SK-N-SH (cell line): ENCODE results near the gene GPER1. TPM values are rescaled to one million over a fixed set of nuclear protein-coding genes. Genes with fewer than 3 reads are reported as not detected.

Experiments used
- CTCF ChIA-PET: fragments of 300-600, 350-600 bp; formaldehyde crosslinking; extraction: SDS; loops from one replicate; lab custom pipeline; 2021; lab: Yijun Ruan, JAX
- POLR2A ChIA-PET: fragments of 350-600 bp; sonication (Branson Sonifier 250); formaldehyde crosslinking; extraction: SDS; loops from one replicate; lab custom pipeline; 2020; ENCODE audit warnings: antibody characterized with exemption, inconsistent platforms; lab: Yijun Ruan, JAX
- DNase-seq: peaks from one replicate; pipeline ENCODE4 v3.0.0; 2012
- H2AFZ ChIP-seq: fragments of 200-600 bp; sonication (generic); 2 replicates; pipeline ENCODE4 v1.8.1; 2016; ENCODE audit warnings: antibody characterized with exemption, mild to moderate bottlenecking, low read depth
- H3F3A ChIP-seq: fragments of 200-600 bp; sonication (generic); replicated peaks from 2 replicates; pipeline ENCODE3; 2016; ENCODE audit warnings: antibody characterized with exemption, mild to moderate bottlenecking; ENCODE audit not compliant: insufficient read depth
- H3K27ac ChIP-seq, 2 experiments: fragments of 200-500 bp in 1 of 2; fragments of 200-600 bp in 1 of 2; sonication (Bioruptor generic) in 1 of 2; sonication (generic), shearing (Covaris generic) in 1 of 2; 2 replicates each; pipeline versions ENCODE4 v1.5.1 to v1.6.1; 2014 to 2016; ENCODE audit warnings: low read depth in 2 of 2, inconsistent platforms in 1 of 2, low read length in 1 of 2, mild to moderate bottlenecking in 1 of 2, mixed read lengths in 1 of 2
- H3K27me3 ChIP-seq: fragments of 200-600 bp; sonication (generic), shearing (Covaris generic); 2 replicates; pipeline ENCODE4 v1.6.1; 2016; ENCODE audit warnings: mixed run types; ENCODE audit not compliant: insufficient read depth
- H3K36me3 ChIP-seq, 2 experiments: fragments of 200-500 bp in 1 of 2; fragments of 200-600 bp in 1 of 2; sonication (Bioruptor generic) in 1 of 2; sonication (generic) in 1 of 2; replicated peaks in 1 of 2; 2 replicates each; pipeline versions ENCODE3 to v1.5.1; 2014 to 2016; ENCODE audit warnings: low read length in 1 of 2, mild to moderate bottlenecking in 1 of 2; ENCODE audit not compliant: insufficient read depth in 2 of 2, control insufficient read depth in 1 of 2
- H3K4me1 ChIP-seq, 2 experiments: fragments of 200-500 bp in 1 of 2; fragments of 200-600 bp in 1 of 2; sonication (Bioruptor generic) in 1 of 2; sonication (generic), shearing (Covaris generic) in 1 of 2; 2 replicates each; pipeline versions ENCODE4 v1.5.1 to v1.6.1; 2014 to 2016; ENCODE audit warnings: low read depth in 1 of 2, low read length in 1 of 2, mixed run types in 1 of 2; ENCODE audit not compliant: insufficient read depth in 2 of 2, control insufficient read depth in 1 of 2
- H3K4me2 ChIP-seq: fragments of 200-600 bp; sonication (generic), shearing (Covaris generic); 2 replicates; pipeline ENCODE4 v1.6.1; 2017; ENCODE audit warnings: mixed run types
- H3K4me3 ChIP-seq, 2 experiments: fragments of 200-500 bp in 1 of 2; fragments of 200-600 bp in 1 of 2; sonication (Bioruptor generic) in 1 of 2; sonication (generic), shearing (Covaris generic) in 1 of 2; 2 replicates each; pipeline versions ENCODE4 v1.5.1 to v1.8.1; 2014 to 2016; ENCODE audit warnings: low read depth in 2 of 2, inconsistent platforms in 1 of 2, low read length in 1 of 2, mild to moderate bottlenecking in 1 of 2, mixed read lengths in 1 of 2, moderate library complexity in 1 of 2
- H3K79me2 ChIP-seq: fragments of 200-600 bp; sonication (generic); 2 replicates; pipeline ENCODE4 v1.8.1; 2017; ENCODE audit warnings: mild to moderate bottlenecking; ENCODE audit not compliant: insufficient read depth
- H3K9ac ChIP-seq: fragments of 200-600 bp; sonication (generic); 2 replicates; pipeline ENCODE4 v1.6.1; 2017; ENCODE audit warnings: mixed run types
- H3K9me2 ChIP-seq: fragments of 200-600 bp; sonication (generic); 2 replicates; pipeline ENCODE4 v1.6.1; 2017; ENCODE audit warnings: mixed run types
- H3K9me3 ChIP-seq: fragments of 200-600 bp; sonication (generic); 2 replicates; pipeline ENCODE4 v1.6.1; 2017; ENCODE audit warnings: mixed run types, mild to moderate bottlenecking, moderate library complexity
- H4K20me1 ChIP-seq: fragments of 200-600 bp; sonication (generic); 2 replicates; pipeline ENCODE4 v1.6.1; 2017; ENCODE audit warnings: mild to moderate bottlenecking, mixed run types; ENCODE audit not compliant: insufficient read depth
- FOSL2 ChIP-seq: IDR thresholded peaks from 2 replicates; pipeline ENCODE4 v1.4.0; 2012; ENCODE audit warnings: low read depth, mild to moderate bottlenecking, moderate library complexity, borderline replicate concordance
- FOXJ3 ChIP-seq: sonication (generic); formaldehyde crosslinking; IDR thresholded peaks from 2 replicates; pipeline ENCODE4 v1.5.1; 2020; ENCODE audit warnings: mild to moderate bottlenecking, missing genetic modification reagents
- SIN3A ChIP-seq: IDR thresholded peaks from 2 replicates; pipeline ENCODE4 v1.6.1; 2012; ENCODE audit warnings: low read depth, mild to moderate bottlenecking, low read length, moderate library complexity, borderline replicate concordance
- TCF12 ChIP-seq: IDR thresholded peaks from 2 replicates; pipeline ENCODE4 v1.4.0; 2012
- YY1 ChIP-seq: IDR thresholded peaks from 2 replicates; pipeline ENCODE4 v1.4.0; 2012; ENCODE audit warnings: low read depth, mild to moderate bottlenecking
- WGBS: methylation state at CpG from one replicate; pipeline ENCODE4 v1.1.6; 2017; ENCODE audit warnings: low lambda C conversion rate; 5-methylcytosine and 5-hydroxymethylcytosine counted together
- polyA plus RNA-seq, 3 experiments: library from polyadenylated mRNA; depleted of rRNA; stranded (reverse); fragments of >200 nt; gene quantifications; 2 replicates each; pipeline ENCODE4 v1.2.3, GENCODE V29; 2012
- TF ChIP-seq, protein P1 (sequence below): IDR thresholded peaks from 2 replicates; pipeline ENCODE4; 2012
- TF ChIP-seq, protein P2 (sequence below): fragments of 150-350 bp; IDR thresholded peaks from 2 replicates; pipeline ENCODE4 v1.6.1; 2016; ENCODE audit warnings: mild to moderate bottlenecking, low read depth, low read length
- TF ChIP-seq, protein P3 (sequence below): IDR thresholded peaks from 2 replicates; pipeline ENCODE4 v1.4.0; 2012; ENCODE audit warnings: low read depth, borderline replicate concordance
- TF ChIP-seq, protein P4 (sequence below): IDR thresholded peaks from 2 replicates; pipeline ENCODE4 v1.6.1; 2012; ENCODE audit warnings: mild to moderate bottlenecking, low read depth, low read length, moderate library complexity
- TF ChIP-seq, protein P5 (sequence below): fragments of 200-600 bp; sonication (generic); IDR thresholded peaks from 2 replicates; pipeline ENCODE4 v1.6.1; 2017; ENCODE audit warnings: antibody characterized with exemption, mild to moderate bottlenecking, moderate library complexity

GPER1 gene
- polyA plus RNA-seq, 1 of the 3 experiments (the other 2 are of a cell fraction): 6.4 TPM

DNA sequence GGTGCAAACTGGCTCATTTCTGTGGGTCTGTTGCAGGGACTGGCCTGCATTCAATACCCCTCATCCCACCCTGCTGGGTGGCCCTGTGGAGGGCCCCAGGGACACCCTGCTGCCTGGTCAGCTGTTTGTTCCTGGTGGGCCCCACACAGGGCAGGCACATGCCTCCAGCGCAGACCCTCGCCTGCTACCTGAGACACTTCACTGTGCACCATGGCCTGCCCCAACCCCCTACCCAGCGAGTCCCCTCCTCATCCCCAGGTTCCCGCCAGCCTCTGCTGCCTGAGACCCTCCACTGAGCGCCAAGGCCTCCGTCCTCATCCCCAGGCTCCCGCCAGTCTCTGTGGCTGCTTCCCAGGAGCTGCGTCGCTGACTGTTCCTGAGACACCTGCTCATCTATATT is 26.7 kb upstream of the GPER1 start:
- ChIA-PET CTCF (interaction anchor here (0.7 to 27.8 kb wide), 8 partner anchors 16 to 78 kb away, joined by 3 to 756 read pairs (median 3); partner anchors contain the start of genes CYP2W1, GPER1 and GPR146), POLR2A (no interaction called here)
- no peaks in the 10 kb centered on the region for H3K9me2 ChIP-seq
- peaks cover 25% of the 10 kb centered on the region for H4K20me1 ChIP-seq
- H3K9me3 ChIP-seq: no peaks in the 10 kb centered on the region
- H3K36me3 ChIP-seq: peaks cover 0 to 3% of the 10 kb centered on the region in 2 experiments
- peaks cover 0 to 23% of the 10 kb centered on the region in 2 experiments; a peak in 1 of 4 replicates for H3K4me1 ChIP-seq
- no peak overlapping the region for H2AFZ ChIP-seq
- H3F3A ChIP-seq: no peaks in the 10 kb centered on the region
- H3K27ac ChIP-seq: no peak overlapping the region
- DNase-seq: no peak
- TF ChIP-seq TCF12: no peak
- TF ChIP-seq, protein P1, sequence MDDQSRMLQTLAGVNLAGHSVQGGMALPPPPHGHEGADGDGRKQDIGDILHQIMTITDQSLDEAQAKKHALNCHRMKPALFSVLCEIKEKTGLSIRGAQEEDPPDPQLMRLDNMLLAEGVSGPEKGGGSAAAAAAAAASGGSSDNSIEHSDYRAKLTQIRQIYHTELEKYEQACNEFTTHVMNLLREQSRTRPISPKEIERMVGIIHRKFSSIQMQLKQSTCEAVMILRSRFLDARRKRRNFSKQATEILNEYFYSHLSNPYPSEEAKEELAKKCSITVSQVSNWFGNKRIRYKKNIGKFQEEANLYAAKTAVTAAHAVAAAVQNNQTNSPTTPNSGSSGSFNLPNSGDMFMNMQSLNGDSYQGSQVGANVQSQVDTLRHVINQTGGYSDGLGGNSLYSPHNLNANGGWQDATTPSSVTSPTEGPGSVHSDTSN: no peak
- no peak for TF ChIP-seq FOSL2
- TF ChIP-seq, protein P2, sequence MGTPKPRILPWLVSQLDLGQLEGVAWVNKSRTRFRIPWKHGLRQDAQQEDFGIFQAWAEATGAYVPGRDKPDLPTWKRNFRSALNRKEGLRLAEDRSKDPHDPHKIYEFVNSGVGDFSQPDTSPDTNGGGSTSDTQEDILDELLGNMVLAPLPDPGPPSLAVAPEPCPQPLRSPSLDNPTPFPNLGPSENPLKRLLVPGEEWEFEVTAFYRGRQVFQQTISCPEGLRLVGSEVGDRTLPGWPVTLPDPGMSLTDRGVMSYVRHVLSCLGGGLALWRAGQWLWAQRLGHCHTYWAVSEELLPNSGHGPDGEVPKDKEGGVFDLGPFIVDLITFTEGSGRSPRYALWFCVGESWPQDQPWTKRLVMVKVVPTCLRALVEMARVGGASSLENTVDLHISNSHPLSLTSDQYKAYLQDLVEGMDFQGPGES: no peak
- TF ChIP-seq, protein P3, sequence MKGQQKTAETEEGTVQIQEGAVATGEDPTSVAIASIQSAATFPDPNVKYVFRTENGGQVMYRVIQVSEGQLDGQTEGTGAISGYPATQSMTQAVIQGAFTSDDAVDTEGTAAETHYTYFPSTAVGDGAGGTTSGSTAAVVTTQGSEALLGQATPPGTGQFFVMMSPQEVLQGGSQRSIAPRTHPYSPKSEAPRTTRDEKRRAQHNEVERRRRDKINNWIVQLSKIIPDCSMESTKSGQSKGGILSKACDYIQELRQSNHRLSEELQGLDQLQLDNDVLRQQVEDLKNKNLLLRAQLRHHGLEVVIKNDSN: no peak
- no peak for TF ChIP-seq SIN3A
- no peak for TF ChIP-seq FOXJ3 (CRISPR knock-in tag)
- TF ChIP-seq, protein P4, sequence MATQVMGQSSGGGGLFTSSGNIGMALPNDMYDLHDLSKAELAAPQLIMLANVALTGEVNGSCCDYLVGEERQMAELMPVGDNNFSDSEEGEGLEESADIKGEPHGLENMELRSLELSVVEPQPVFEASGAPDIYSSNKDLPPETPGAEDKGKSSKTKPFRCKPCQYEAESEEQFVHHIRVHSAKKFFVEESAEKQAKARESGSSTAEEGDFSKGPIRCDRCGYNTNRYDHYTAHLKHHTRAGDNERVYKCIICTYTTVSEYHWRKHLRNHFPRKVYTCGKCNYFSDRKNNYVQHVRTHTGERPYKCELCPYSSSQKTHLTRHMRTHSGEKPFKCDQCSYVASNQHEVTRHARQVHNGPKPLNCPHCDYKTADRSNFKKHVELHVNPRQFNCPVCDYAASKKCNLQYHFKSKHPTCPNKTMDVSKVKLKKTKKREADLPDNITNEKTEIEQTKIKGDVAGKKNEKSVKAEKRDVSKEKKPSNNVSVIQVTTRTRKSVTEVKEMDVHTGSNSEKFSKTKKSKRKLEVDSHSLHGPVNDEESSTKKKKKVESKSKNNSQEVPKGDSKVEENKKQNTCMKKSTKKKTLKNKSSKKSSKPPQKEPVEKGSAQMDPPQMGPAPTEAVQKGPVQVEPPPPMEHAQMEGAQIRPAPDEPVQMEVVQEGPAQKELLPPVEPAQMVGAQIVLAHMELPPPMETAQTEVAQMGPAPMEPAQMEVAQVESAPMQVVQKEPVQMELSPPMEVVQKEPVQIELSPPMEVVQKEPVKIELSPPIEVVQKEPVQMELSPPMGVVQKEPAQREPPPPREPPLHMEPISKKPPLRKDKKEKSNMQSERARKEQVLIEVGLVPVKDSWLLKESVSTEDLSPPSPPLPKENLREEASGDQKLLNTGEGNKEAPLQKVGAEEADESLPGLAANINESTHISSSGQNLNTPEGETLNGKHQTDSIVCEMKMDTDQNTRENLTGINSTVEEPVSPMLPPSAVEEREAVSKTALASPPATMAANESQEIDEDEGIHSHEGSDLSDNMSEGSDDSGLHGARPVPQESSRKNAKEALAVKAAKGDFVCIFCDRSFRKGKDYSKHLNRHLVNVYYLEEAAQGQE: no peak
- TF ChIP-seq, protein P5, sequence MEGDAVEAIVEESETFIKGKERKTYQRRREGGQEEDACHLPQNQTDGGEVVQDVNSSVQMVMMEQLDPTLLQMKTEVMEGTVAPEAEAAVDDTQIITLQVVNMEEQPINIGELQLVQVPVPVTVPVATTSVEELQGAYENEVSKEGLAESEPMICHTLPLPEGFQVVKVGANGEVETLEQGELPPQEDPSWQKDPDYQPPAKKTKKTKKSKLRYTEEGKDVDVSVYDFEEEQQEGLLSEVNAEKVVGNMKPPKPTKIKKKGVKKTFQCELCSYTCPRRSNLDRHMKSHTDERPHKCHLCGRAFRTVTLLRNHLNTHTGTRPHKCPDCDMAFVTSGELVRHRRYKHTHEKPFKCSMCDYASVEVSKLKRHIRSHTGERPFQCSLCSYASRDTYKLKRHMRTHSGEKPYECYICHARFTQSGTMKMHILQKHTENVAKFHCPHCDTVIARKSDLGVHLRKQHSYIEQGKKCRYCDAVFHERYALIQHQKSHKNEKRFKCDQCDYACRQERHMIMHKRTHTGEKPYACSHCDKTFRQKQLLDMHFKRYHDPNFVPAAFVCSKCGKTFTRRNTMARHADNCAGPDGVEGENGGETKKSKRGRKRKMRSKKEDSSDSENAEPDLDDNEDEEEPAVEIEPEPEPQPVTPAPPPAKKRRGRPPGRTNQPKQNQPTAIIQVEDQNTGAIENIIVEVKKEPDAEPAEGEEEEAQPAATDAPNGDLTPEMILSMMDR: no peak
- no peak for TF ChIP-seq YY1
- TF ChIP-seq, all 33 proteins: peak for 0
- 92% methylated on average over 8 of the region's 9 CpGs for WGBS
- Histone ChIP-seq H3K9ac (no peak overlapping the region), H3K4me2 (no peak overlapping the region), H3K4me3 (no peak overlapping the region), H3K27me3 (no peaks in the 10 kb centered on the region), H3K79me2 (no peaks in the 10 kb centered on the region; the same call in 1 of the 2 replicates)
